HG03196 (cell line): ENCODE results near the gene DOCK1.

Source experiments
- ATAC-seq: cut with Tn5 transposase; IDR thresholded peaks from one replicate; pipeline ENCODE4 v1.9.1; 2021; ENCODE audit not compliant: unreplicated experiment

DOCK1 gene

DNA sequence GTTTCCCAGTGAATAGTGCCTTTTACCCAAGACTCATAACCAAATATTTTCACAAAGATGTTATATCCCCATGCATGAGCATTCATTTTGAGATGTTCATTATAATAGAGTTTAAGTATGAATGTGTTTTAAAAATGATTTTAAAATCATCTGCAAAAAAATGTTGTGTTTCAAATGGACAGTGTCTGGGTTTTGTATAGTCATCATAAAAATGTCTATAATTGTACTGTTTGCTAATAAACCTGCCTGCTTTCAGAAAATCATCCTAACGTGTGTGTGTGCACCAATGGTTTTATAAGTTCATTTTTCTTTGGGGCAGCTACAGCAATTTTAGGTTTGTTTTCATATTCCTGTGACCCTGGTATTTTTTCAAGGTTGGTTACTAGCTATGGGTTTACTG, 228.0 kb downstream of the DOCK1 start:
- ATAC-seq = no peak

DNA sequence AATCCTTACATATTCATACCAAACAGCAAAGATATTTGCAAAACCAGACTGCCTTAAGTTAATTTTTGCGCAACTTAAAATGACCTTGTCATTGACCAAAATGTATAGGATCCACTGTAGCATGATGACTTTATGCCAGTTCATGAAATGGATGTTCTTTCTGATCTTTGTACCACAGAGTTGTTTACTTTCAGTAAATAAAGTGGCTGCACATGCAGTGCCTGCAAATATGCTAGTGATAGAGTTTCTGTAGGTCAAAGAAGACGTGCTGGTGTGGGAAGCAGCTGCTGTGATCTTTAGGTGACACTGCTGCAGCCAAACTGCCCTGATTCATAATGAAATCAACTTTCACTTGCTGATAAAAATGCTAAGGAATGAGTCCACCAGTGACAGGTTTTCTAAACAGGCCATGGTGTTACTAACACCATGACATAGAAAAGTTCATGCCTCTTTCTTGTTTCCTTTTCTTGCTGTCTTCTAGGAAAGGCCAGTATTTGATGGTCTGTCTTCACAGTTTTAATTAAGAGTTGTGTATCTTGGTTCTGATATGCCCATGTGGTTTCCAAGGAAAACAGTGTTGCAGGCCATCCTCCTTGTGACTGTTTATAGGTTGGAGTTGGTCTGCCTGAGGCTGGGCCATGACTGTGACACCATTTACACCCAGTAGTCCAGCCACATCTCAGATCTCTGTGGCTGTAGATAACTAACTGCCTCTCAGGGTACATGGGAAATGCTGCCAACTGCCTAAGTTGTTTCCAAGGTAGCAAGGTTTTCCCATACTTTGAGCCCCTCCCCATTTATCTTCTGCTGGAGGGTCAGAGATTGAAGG, 228.7 kb downstream of the DOCK1 start:
- ATAC-seq = no peak

DNA sequence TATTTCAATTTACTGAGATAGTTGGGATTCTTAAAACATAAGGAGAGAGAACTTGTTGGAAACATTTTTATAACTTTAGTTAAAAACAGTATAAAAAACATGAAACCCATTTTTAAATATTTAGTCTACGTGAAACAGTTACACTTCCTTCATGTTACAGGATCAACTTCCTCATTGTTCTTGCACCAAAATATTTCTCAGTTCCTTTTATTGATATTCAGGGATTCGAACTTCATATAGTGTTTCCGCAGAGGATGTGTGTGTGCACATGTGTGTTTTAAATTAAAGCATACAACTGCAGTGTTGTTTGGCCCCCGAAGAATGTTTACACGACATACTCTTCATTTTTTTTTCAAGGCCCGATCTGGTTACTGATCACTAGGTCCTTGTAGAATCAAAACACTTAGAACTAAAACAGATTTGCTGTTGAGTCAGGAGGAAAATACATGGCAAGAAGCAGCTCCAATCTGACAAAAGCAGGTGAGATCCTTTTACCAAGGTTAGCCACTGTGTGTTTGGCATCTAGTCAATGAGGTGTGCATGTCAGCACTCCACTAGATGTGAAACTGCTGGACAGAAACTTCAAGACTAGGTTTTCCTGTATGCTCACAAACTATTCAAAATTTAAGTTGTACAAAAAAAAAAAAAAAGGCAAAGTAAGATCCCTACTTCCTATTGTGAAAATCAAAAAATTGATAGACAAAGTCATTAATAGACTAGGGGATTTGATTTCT, 230.8 kb downstream of the DOCK1 start:
- ATAC-seq = no peak

GRCh38 chr10:127137391-127137790, 232.2 kb downstream of the DOCK1 start:
- no peak for ATAC-seq

GRCh38 chr10:127142136-127142535, 236.9 kb downstream of the DOCK1 start:
- ATAC-seq = no peak

- ATAC-seq = no peak
Measured at GRCh38 chr10:127142856-127143255, 237.6 kb downstream of the DOCK1 start.

DNA sequence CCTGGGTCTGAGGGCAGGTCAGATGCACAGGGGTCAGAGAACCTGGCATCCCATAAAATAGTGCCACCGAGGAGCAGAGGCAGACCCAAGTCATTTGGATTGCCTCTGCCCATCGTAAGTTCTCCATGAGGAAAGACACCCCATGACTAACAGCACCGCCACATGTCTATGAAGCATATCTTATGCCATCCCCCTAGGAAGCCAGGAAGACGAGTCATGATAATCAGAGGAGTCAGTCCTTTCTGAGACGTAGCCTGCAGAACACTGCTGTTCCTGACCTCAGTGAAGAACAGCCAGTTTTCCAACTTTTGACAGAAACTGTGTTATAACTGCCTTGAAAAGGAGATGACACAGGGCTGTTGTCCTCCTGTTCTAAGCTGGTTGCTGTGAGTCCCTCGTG, 239.9 kb downstream of the DOCK1 start:
- no peak for ATAC-seq

DNA sequence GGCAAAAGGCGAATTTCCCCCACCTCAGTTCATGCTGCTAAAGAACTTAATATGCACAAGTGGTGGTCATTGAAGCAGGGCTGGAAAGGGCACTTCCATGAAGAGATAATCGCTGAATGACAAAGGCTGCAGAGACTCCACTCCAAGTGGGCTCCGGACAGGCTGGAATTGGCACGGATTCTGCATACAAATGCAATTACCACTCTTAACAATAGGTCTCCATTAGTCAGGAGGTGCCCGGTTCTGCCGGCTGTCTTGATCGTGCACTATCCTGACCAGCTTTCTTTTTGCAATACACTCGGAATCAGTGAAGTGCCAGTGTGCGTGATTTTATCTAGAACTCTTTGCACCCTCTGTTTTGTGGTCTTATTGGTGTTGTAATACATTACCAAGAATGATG, 241.4 kb downstream of the DOCK1 start:
- ATAC-seq = no peak

DNA sequence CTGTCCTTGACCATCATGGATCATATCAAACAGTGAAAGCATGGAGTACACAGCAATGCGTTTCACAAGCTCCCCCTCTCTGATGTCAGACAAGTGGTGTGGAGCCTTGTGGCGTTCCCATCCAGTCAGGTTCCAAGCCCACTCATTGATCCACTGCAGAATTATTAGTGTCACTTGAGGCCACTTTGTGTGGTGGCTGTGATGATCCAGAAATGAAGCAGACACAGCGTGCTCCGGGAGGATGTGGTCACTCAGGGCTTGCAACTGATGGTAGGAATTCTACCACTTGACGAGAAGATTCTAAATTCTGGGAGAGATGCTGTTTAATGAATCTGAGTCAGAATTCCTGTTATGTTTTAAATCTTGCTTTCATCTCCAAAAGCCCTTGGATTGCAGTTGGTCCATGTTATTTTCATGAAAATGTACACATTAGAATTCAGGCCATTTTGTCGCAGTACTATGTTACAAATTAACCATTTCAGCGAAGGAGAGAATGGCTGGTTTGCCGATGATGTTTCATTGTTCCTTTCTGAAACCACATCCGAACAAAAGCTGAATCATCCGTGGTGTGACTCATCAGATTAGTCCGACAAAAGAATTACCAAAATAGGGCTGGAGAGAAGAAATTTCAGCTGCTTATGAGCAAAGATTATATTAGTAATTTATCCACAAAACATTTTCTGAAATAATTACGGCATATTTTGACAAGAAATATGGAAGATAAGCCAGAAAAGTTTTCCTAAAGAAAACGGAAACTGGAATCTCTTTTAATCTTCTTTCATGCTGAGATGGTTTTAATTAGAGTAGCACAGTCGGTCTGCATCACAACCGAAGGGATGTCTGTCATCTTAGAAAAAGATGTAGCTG, 243.1 kb downstream of the DOCK1 start:
- ATAC-seq = no peak

GRCh38 chr10:127148933-127149220, 243.6 kb downstream of the DOCK1 start:
- ATAC-seq = no peak

GRCh38 chr10:127149501-127150081, 244.4 kb downstream of the DOCK1 start:
- ATAC-seq = no peak

- no peak for ATAC-seq
Measured at GRCh38 chr10:127150136-127150535, 244.9 kb downstream of the DOCK1 start.

- ATAC-seq = no peak
Measured at GRCh38 chr10:127151541-127151940, 246.3 kb downstream of the DOCK1 start.

GRCh38 chr10:127151981-127152699, 246.9 kb downstream of the DOCK1 start:
- ATAC-seq = no peak

DNA sequence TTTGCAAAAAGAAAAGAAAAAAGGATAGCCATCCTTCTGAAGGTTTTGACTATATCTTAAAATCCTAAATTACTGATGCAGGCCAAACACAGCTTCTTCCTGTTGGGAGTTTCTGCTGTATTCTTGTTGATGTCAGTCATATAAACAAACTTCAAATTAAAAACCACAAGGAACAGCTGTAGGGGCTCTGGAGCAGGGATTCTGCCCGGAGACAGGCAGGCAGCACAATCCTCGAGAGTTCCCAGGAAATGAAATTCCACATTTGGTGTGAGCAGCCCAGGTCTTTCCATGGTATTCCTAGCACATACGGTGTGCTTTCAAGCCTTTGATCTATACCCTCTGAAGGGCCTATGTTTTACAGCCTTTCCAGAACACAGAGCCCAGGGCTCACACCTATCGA, 248.0 kb downstream of the DOCK1 start:
- no peak for ATAC-seq

GRCh38 chr10:127154831-127155620, 249.8 kb downstream of the DOCK1 start:
- no peak for ATAC-seq

DNA sequence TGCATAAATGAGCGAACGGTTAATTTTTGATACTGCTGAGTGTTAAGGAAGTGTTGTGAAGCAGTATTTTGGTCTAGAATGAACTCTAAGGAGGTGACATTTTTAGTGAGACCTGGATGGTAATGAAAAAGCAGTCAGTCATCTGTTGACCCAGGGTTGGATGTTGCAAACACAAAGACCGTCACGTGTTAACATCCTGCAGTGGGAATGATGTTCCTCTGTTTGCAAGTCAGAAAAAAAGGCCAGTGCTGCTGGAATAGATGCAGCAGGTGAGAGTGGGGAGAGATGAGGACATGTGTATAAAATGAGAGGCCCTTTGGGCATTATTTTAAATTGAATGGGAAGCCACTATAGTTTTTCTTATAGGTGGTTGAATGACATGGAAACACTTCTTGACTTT, 251.9 kb downstream of the DOCK1 start:
- no peak for ATAC-seq

DNA sequence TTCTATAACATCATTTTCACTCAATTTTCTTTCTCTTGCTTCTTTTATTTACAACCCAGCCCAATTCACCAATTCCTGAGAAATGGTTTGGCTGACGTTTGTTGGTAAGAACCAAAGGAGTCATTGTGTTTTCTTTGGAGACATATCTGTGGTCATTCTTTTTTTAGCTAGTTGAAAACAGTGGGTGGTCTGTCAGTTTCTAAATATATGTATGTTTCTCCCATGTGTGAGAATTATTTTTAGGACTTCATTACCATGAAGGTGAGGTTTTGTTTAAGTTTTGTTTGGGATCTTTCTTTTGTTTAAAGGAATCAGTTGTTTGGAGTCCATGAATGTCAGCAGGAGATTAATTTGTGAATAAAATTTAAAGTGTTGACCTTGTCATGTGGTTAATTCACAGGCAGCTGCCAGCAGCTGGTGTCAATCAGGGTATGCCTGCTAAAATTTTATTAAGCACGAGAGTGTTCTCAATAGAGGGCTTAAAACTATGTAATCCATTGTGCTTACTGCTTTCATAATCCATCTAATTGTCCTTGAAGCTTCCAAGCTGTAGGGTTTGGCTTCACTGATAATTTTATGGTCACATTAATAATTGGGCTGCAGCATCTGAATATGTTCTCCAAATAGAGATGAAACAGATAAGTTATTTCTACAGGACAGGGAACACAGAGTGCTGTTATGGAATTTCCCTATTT, 252.4 kb downstream of the DOCK1 start:
- ATAC-seq = no peak

GRCh38 chr10:127158662-127159061, 253.4 kb downstream of the DOCK1 start:
- no peak for ATAC-seq
